Measurements from ENCODE around the gene COLGALT1. TPM values are rescaled to one million over a fixed set of nuclear protein-coding genes. Genes with fewer than 3 reads are reported as not detected.

The COLGALT1 gene
- total RNA-seq, 2 donors from 2014 or later: 39.2 to 64.7 TPM

DNA sequence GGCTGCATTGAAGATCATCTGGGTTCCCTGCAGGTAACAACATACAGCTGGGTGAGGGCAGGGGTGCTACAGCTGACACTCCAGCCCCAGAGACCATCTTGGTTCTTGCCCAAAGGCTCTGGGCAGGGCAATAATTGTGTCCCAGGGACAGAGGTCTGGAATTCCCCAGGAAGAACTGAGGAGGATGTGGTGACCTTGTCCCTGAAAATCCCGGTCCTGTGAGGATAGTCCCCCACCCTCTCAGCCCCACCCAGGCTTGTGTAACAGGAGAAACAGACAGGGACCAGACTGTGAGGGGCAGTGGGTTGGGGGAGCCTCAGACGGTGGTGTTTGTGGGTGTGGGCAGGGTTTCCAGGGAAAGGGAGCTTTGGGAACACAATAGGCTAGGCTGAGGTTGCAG lies 63.5 kb downstream of the COLGALT1 start:
- Mint-ChIP-seq H3K27ac (no peak overlapping the region), H3K36me3 (peaks cover 4% of the 10 kb centered on the region in 2 donors), H3K9me3 (peaks cover 4 to 11% of the 10 kb centered on the region in 2 donors)
- ATAC-seq: peak in 1 of 2 donors; percentile 19
- no peak for DNase-seq (ENCODE audit: low spot score in 2 of 2)

DNA sequence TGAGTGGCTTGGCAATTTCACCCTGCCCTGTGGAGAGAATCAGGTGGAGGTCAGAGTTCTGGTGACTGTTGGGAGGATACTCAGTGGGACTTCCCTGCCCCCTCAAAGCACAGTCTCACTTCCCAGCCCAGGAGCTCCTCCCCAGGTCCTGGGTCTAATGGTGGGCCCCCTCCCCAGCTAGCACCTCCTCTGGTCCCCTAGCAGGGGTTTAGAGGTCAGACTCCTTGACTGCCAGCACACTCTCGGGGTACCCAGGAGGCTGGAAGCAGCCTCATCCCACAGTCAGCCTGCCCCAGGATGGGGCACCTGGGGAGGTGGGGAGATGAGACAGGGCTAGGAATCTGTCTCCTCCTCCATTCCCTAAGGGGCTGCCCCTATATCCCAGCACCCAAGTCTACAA lies 65.2 kb downstream of the COLGALT1 start:
- ATAC-seq (no peak), DNase-seq (ENCODE audit: low spot score in 2 of 2) (no peak)
- Mint-ChIP-seq H3K27ac (no peak overlapping the region), H3K36me3 (peaks cover 4% of the 10 kb centered on the region in 2 donors), H3K9me3 (peaks cover 4 to 11% of the 10 kb centered on the region in 2 donors)

DNA sequence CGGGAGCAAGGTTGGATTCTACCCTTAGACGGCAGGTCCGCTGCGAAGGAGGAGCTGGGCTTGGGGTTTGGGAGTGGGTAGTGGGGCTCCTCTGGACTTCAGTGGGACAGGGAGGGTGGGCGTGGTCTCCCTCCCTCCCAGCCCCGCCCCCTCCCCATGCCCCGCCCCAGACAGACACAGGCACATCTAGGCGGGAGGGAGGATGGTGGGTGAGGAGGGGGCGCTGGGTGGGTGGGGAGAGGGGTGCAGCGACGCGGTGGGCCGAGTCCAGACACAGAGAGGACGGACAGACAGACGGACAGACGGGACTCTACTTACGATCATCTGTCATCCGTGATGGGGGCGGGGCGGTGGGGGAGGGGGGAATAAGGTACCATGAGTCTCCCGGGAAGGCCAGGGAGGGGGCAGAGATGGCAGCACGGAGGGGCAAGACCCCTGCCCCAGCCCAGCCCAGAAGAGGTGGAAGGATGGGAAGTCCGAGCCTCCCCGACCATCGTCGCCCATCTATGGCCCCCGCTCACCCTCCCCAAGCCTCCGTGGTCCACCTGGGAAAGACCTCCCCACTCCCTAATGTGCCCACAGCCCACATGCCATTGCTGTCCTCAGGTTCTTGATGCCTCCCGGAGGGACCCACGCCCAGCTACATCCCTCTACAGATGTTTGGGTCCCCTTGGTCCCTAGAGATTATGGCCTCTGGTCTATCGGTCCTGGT lies 67.9 kb downstream of the COLGALT1 start:
- DNase-seq (ENCODE audit: low spot score in 2 of 2) (no peak), ATAC-seq (no peak)
- peaks cover 4% of the 10 kb centered on the region in 2 donors for H3K36me3 Mint-ChIP-seq
- H3K27ac Mint-ChIP-seq: no peak overlapping the region
- peaks cover 4 to 11% of the 10 kb centered on the region in 2 donors for H3K9me3 Mint-ChIP-seq

DNA sequence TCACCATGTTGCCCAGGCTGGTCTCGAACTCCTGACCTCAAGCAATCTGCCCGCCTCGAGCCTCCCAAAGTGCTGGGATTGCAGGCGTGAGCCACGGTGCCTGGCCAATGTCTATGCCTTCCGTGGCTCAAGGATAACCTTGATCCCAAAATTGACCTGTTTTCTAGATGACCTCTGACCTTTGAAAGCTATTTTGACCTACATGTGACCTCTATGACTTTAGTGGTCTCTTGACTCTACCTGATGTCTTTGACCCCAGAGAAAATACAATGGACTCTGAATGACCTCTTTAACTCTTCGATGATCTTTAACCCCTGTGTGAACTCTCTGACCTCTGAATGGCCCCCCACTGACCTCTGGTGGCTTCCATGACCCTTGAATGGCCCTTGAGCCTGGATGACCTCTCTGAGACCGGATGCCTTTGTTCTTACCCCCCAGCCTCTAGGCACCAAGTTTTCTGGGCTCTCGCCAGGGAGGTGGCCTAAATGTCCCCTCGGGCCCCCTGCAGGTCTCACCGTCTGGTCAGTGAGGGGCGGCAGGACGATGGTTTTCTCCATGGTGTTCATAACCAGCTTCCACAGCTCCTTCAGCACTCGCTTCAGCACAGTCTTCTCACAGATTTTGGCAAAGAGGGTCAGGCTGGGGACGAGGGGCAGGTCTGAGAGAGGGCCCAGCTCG lies 69.0 kb downstream of the COLGALT1 start:
- Mint-ChIP-seq H3K36me3 (peaks cover 4% of the 10 kb centered on the region in 2 donors), H3K9me3 (peaks cover 4 to 11% of the 10 kb centered on the region in 2 donors), H3K27ac (no peak overlapping the region)
- no peak for DNase-seq (ENCODE audit: low spot score in 2 of 2)
- no peak for ATAC-seq

DNA sequence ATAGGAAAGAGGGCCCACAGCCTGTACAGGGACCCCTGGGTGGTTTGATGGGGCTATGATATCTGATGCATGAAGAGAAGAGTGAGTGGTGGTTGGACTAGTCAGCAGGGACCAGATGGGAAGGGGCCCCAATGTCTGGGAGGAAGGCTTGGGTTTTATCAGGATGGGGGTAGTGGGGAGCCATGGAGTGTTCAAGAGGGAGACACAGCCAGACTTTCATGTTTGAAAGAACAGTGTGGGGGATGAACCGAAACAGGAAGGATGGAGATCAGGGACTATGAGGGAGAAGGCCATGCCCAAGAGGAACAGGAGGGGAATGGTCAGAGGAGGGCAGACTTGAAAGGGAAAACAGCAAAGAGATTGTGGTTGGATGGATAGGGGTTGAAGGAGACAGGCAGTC lies 69.6 kb downstream of the COLGALT1 start:
- H3K9me3 Mint-ChIP-seq: peaks cover 4 to 11% of the 10 kb centered on the region in 2 donors
- DNase-seq (ENCODE audit: low spot score in 2 of 2) (no peak), ATAC-seq (no peak)
- peaks cover 4% of the 10 kb centered on the region in 2 donors for H3K36me3 Mint-ChIP-seq
- no peak overlapping the region for H3K27ac Mint-ChIP-seq

DNA sequence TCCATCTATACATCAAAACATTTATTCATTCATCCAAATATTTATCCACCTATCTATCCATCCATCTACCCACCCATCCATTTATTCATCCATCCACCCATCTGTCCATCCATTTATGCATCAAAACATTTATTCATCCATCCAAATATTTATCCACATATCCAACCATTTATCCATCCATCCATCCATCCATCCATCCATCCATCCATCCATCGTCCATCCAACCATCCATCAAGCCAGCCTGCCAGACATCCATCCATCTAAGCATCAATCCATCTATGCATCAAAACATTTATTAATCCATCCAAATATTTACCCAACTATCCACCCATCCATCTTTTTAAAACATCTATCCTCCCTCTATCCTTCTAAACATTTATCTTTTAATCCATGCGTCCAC lies 70.5 kb downstream of the COLGALT1 start:
- ATAC-seq (no peak), DNase-seq (ENCODE audit: low spot score in 2 of 2) (no peak)
- no peak overlapping the region for H3K27ac Mint-ChIP-seq
- peaks cover 4% of the 10 kb centered on the region in 2 donors for H3K36me3 Mint-ChIP-seq
- peaks cover 4 to 11% of the 10 kb centered on the region in 2 donors for H3K9me3 Mint-ChIP-seq

DNA sequence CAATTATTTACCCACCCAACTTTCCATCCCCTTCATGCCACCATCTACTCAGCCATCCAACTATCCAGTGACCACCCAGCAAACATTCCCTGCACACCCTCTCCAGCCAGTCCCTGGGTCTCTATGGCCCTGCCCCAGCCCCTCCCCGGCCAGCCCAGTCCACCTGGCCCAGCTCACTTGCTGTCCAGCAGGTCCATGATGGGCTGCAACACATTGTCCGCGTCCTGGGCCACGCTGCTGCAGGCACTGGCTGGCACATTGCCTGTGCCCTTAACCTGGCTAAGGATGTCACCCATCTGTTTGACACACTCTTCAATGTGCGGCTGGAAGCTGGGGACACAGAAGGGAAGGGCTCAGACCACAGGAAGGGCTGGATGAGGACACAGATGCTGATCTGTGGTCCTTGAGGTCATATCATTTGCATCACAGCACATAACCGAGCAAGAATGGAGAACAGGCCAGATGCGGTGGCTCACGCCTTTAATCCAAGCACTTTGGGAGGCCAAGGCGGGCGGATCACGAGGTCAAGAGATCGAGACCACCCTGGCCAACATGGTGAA lies 71.1 kb downstream of the COLGALT1 start:
- Mint-ChIP-seq H3K27ac (no peak overlapping the region), H3K36me3 (peaks cover 4% of the 10 kb centered on the region in 2 donors), H3K9me3 (peaks cover 4 to 5% of the 10 kb centered on the region in 2 donors)
- DNase-seq (ENCODE audit: low spot score in 2 of 2): no peak
- no peak for ATAC-seq

DNA sequence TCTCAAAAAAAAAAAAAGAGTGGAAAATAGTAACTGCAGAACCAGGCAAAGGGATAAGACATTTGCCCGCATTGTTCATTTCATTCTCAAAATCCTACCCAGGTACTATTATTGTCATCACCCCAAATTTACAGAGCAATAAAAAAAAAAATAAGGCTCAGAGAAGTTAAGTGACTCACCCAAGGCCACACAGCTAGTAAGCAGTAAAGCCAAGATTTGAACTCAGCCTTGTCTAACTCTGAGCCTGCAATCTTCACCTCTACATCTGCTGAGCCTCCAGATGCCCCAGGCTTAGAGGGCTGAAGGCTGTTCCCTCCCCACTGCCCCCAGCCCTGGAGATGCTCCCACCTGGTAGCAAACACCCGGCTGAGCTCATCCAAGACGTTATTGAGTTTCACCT lies 71.7 kb downstream of the COLGALT1 start:
- no peak for DNase-seq (ENCODE audit: low spot score in 2 of 2)
- H3K36me3 Mint-ChIP-seq: no peaks in the 10 kb centered on the region
- H3K9me3 Mint-ChIP-seq: no peaks in the 10 kb centered on the region
- no peak overlapping the region for H3K27ac Mint-ChIP-seq
- no peak for ATAC-seq

DNA sequence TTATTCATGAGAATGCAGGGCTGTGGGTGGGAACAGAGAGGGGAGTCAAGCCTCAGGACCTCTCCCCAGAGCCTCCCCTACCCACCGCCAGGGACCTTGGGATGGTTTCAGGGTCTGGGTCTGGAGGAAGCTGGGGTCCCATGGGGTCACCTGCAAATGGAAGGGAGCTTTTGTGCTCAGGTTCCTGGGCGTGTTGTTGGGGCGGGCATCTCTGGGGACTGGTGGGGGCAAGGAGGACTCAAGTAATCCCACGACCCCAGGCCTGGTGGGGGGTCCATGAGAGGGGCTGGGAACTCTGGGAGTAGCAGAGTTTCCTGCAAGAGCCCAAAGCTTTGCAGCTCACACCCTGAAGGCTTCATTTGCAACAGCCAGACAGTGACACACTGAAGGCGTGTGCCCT lies 72.5 kb downstream of the COLGALT1 start:
- no peak for ATAC-seq
- H3K27ac Mint-ChIP-seq: no peak overlapping the region
- DNase-seq (ENCODE audit: low spot score in 2 of 2): no peak
- H3K36me3 Mint-ChIP-seq: no peaks in the 10 kb centered on the region
- no peaks in the 10 kb centered on the region for H3K9me3 Mint-ChIP-seq

DNA sequence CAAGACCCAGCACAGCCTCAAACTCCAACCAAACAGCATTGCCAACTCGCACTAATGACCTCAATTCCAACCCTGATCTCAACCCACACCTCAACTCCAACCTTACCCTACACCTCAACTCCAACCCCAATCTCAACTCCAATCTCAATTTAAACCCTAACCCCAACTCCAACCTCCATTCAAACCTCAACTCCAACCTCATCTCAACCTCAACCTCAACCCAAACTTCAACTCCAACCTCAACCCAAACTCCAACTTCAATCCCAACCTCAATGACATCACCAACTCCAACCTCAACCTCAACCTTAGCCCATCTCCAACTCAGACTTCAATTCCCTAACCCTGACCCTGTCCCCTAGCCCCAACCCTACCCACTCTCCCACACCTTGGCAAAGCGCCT lies 74.3 kb downstream of the COLGALT1 start:
- no peak overlapping the region for H3K27ac Mint-ChIP-seq
- DNase-seq (ENCODE audit: low spot score in 2 of 2) (no peak), ATAC-seq (no peak)
- H3K9me3 Mint-ChIP-seq: no peaks in the 10 kb centered on the region
- H3K36me3 Mint-ChIP-seq: no peaks in the 10 kb centered on the region

DNA sequence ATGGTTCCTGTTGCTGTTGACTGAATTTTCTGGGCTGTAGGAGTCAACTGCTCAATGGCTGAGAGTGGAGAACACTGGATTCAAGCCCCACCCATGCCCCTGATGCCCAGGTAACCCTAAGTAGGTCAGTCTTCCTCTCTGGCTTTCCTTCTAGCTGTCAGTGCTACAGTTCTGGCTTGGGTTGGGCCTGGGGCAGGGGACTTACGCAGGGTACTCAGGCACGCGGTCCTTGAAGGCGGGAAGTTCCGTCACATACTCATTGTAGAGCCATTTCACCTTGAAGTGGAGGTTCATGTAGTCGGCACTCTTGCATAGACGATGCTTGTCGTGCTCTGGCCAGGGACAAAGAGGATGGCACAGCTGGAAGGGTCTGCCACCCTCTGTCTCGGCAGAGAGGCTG lies 77.1 kb downstream of the COLGALT1 start:
- Mint-ChIP-seq H3K27ac (no peak overlapping the region), H3K36me3 (no peaks in the 10 kb centered on the region), H3K9me3 (no peaks in the 10 kb centered on the region)
- ATAC-seq: no peak
- DNase-seq (ENCODE audit: low spot score in 2 of 2): no peak

Other genes with a start within 250 kb of the COLGALT1 start
- 100 to 1,000 TPM in 1 of 2 donors, 10 to 100 TPM in 1; 70.2 to 100 TPM for gene MRPL34, start 249.8 kb upstream of the COLGALT1 start, total RNA-seq
- gene DDA1, start 246.1 kb upstream of the COLGALT1 start, total RNA-seq: 10 to 100 TPM; 30.0 to 39.7 TPM
- gene ANO8, start 220.8 kb upstream of the COLGALT1 start, total RNA-seq: 1 to 10 TPM; 4.5 to 7.2 TPM
- gene GTPBP3, start 218.1 kb upstream of the COLGALT1 start, total RNA-seq: 10 to 100 TPM; 11.1 to 46.1 TPM
- gene PLVAP, start 178.3 kb upstream of the COLGALT1 start, total RNA-seq: under 1 TPM in 1 of 2 donors, not detected in 1; 0.20 TPM
- 1 to 10 TPM; 2.2 to 3.7 TPM for gene CCDC194, start 161.5 kb upstream of the COLGALT1 start, total RNA-seq
- 100 to 1,000 TPM in 1 of 2 donors, 10 to 100 TPM in 1; 77.4 to 126 TPM for gene BST2, start 150.0 kb upstream of the COLGALT1 start, total RNA-seq
- gene MVB12A, start 135.6 kb upstream of the COLGALT1 start, total RNA-seq: 10 to 100 TPM; 34.4 to 55.2 TPM
- gene TMEM221, start 107.0 kb upstream of the COLGALT1 start, total RNA-seq: not detected
- not detected for gene NXNL1, start 94.7 kb upstream of the COLGALT1 start, total RNA-seq
- 1 to 10 TPM; 5.8 to 6.3 TPM for gene SLC27A1, start 85.1 kb upstream of the COLGALT1 start, total RNA-seq
- 10 to 100 TPM; 50.3 to 70.6 TPM for gene PGLS, start 44.0 kb upstream of the COLGALT1 start, total RNA-seq
- gene UNC13A, start 132.7 kb downstream of the COLGALT1 start, total RNA-seq: under 1 TPM; 0.04 to 0.20 TPM
- gene MAP1S, start 163.8 kb downstream of the COLGALT1 start, total RNA-seq: 10 to 100 TPM; 57.8 to 65.8 TPM
- gene FCHO1, start 195.8 kb downstream of the COLGALT1 start, total RNA-seq: 10 to 100 TPM; 62.0 to 81.4 TPM
- under 1 TPM; 0.30 to 0.41 TPM for gene B3GNT3, start 239.5 kb downstream of the COLGALT1 start, total RNA-seq